Heart right ventricle (tissue), 16 donors: ENCODE results near the gene PDE7B. TPM values are rescaled to one million over a fixed set of nuclear protein-coding genes. Genes with fewer than 3 reads are reported as not detected.

Source experiments
- ATAC-seq, 8 donors: fragments of 200-7000 bp; cut with Tn5 transposase; one replicate each; pipeline ENCODE4 v1.9.1; 2020; ENCODE audit warnings: mild to moderate bottlenecking in 8 of 8, moderate library complexity in 8 of 8, moderate number of reproducible peaks in 1 of 8
- DNase-seq, 2 donors: peaks; one replicate each; pipeline ENCODE4 v3.0.0-alpha.2; 2020
- H3K27ac ChIP-seq, 10 donors: fragments of 200-600 bp; sonication (generic) in 2 of 10; one replicate each; pipeline versions ENCODE4 v1.5.0 to v1.8.0; 2020 to 2022; ENCODE audit warnings: mild to moderate bottlenecking in 3 of 10
- H3K27me3 ChIP-seq, 7 donors: fragments of 200-600 bp; one replicate each; pipeline ENCODE4 v1.8.0; 2021 to 2022; ENCODE audit warnings: mild to moderate bottlenecking in 2 of 7
- H3K36me3 ChIP-seq, 9 donors: fragments of 200-600 bp; sonication (generic) in 1 of 9; one replicate each; pipeline versions ENCODE4 v1.5.0 to v1.8.0; 2020 to 2022; ENCODE audit warnings: mild to moderate bottlenecking in 2 of 9
- H3K4me1 ChIP-seq, 9 donors: fragments of 200-600 bp; sonication (generic) in 1 of 9; one replicate each; pipeline versions ENCODE4 v1.5.0 to v1.8.0; 2020 to 2022; ENCODE audit warnings: mild to moderate bottlenecking in 4 of 9
- H3K4me3 ChIP-seq, 10 donors: fragments of 200-600 bp; sonication (generic) in 2 of 10; one replicate each; pipeline versions ENCODE4 v1.5.0 to v1.8.0; 2020 to 2022; ENCODE audit warnings: mild to moderate bottlenecking in 7 of 10, moderate library complexity in 2 of 10
- H3K9me3 ChIP-seq, 11 donors: fragments of 200-600 bp in 10 of 11; sonication (generic) in 2 of 11; one replicate each; pipeline versions ENCODE4 v1.5.0 to v1.8.0; 2013 to 2022; ENCODE audit warnings: mild to moderate bottlenecking in 2 of 11, control low read depth in 1 of 11, moderate library complexity in 1 of 11
- WGBS, 2 donors: extraction: QIAGEN DNeasy Blood & Tissue Kit; methylation state at CpG; one replicate each; pipeline ENCODE4 v1.1.7; 2013; ENCODE audit warnings: inconsistent platforms in 1 of 2; 5-methylcytosine and 5-hydroxymethylcytosine counted together
- intact Hi-C, 10 donors: fragments of 100-400 bp; cut with DNase I; formaldehyde crosslinking; loops; one replicate each; pipeline versions ENCODE4 v1.11.1 to v1.14.2; 2022
- polyA plus RNA-seq, 2 donors: library from polyadenylated mRNA; stranded (reverse); fragments of 200-250 nt; gene quantifications; one replicate each; pipeline ENCODE4 v1.2.3, GENCODE V29; 2013
- total RNA-seq, 10 donors: library from RNA; stranded (reverse); fragmentation: NEBNext Ultra II Directional in 3 of 10; extraction: Animal tissue kit (Norgen Biotek cat#: 25700) in 3 of 10; gene quantifications; one replicate each; pipeline versions ENCODE4 v1.2.1 to v1.2.4, GENCODE V29; 2021 to 2023
- TF ChIP-seq, protein P1 (sequence below), 9 donors: fragments of 200-600 bp; sonication (generic) in 2 of 9; IDR thresholded peaks; one replicate each; pipeline versions ENCODE4 v1.5.0 to v1.8.0; 2021 to 2022; ENCODE audit warnings: antibody characterized with exemption in 9 of 9, mild to moderate bottlenecking in 5 of 9, moderate library complexity in 1 of 9
- donor health status: Arrhythmogenic right ventricular cardiomyopathy.
- donor health status: ischemic (EF 13 %, LVEDD 7.1; RV severe dilation, severe dysfunction).
- donor health status: healthy with polysubstance abuse.
- donor health status: DM: no; HTN: yes; CAD: no.
- donor health status: DM: no; HTN: no; CAD: no.
- donor health status: ischemic (EF 25% LVEDD 6.9; RV normal size, moderate dysfunction).
- donor health status: ischemic (EF 25% LVEDD 5.7; RV mildly dilated, moderate dysfunction).
- donor health status: healthy.
- donor health status: DM: yes; HTN: yes; CAD: no.
- donor health status: Ischemic cardiomyopathy.
- donor health status: ischemic (EF 35%, LVEDD 5.7; RV mildly dilated, moderate dysfunction).
- donor health status: nonischemic (EF 11% LVEDD 7.7; RV severe dilation, severe dysfunction).
- donor health status: DM: yes; HTN: yes; CAD: no.
- donor health status: PGD.
- donor health status: ischemic (EF 29% LVEDD 5.4; RV normal size, mild dysfunction).
- donor health status: nonischemic (EF 23%, LVEDD 6.1; RV moderate dilation, normal function).

The PDE7B gene
- total and polyA plus RNA-seq, 12 donors, result 3.7 to 19.6 (median 10.8) TPM

DNA sequence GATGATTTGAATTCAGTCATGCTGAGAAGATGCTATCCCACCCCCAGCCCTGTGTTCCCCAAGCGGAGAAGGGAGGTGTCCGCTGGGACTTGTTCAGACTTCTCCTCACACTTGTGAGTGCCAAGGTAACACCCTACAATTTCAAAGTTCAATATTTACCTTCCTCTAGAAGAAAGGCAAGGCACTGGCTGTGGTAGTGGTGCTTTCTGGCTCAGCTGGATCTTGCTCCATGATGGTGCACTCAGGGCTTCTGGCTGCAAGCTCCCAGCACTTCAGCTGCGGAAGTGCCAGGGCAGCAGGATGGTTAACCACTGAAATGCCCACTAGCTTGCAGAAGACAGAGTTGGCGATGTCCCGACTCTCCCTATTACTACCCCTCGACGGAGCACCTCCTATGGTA is 263.2 kb downstream of the PDE7B start:
- intact Hi-C loops, result loop anchor here in 2 of 10 donors (5.0 kb wide), 1 partner anchor 77 kb away; no protein-coding TSS in a partner anchor
- no peak for DNase-seq
- H3K9me3 ChIP-seq, result no peaks in the 10 kb centered on the region
- H3K27me3 ChIP-seq, result no peaks in the 10 kb centered on the region
- peaks cover 5 to 74% (median 50%) of the 10 kb centered on the region in 9 donors for H3K4me1 ChIP-seq
- H3K4me3 ChIP-seq, result no peak overlapping the region
- TF ChIP-seq, protein P1, sequence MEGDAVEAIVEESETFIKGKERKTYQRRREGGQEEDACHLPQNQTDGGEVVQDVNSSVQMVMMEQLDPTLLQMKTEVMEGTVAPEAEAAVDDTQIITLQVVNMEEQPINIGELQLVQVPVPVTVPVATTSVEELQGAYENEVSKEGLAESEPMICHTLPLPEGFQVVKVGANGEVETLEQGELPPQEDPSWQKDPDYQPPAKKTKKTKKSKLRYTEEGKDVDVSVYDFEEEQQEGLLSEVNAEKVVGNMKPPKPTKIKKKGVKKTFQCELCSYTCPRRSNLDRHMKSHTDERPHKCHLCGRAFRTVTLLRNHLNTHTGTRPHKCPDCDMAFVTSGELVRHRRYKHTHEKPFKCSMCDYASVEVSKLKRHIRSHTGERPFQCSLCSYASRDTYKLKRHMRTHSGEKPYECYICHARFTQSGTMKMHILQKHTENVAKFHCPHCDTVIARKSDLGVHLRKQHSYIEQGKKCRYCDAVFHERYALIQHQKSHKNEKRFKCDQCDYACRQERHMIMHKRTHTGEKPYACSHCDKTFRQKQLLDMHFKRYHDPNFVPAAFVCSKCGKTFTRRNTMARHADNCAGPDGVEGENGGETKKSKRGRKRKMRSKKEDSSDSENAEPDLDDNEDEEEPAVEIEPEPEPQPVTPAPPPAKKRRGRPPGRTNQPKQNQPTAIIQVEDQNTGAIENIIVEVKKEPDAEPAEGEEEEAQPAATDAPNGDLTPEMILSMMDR (IDR thresholded peaks at IDR 0.05), result no peak
- 89 to 93% methylated on average over 7 of the region's 7 CpGs for WGBS, 2 donors
- no peak for ATAC-seq
- peaks cover 0 to 18% (median 0%) of the 10 kb centered on the region in 9 donors for H3K36me3 ChIP-seq
- peak overlapping the region in 9 of 10 donors; percentile 40 to 81 (median 76) for H3K27ac ChIP-seq

DNA sequence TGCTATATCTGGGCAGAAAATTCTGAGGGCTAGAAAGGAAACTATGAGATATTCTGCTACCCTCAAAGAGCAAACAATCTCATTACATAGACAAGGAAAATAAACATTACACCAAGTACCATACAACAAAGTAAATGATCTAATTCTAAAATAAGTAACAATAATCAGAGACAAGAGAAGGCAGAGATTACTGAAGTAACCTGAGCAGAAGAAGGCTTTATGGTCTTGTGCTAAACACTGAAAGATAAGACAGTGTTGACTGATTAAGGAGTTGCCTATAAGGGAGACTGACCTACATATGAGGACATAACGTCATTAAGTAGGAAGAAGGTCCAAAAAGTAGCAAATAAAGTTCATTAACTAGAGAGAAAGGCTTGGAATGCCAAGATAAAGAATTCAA is 264.4 kb downstream of the PDE7B start:
- whole genome bisulfite sequencing, 2 donors, result 26 to 38% methylated on average over 1 of the region's 1 CpG

DNA sequence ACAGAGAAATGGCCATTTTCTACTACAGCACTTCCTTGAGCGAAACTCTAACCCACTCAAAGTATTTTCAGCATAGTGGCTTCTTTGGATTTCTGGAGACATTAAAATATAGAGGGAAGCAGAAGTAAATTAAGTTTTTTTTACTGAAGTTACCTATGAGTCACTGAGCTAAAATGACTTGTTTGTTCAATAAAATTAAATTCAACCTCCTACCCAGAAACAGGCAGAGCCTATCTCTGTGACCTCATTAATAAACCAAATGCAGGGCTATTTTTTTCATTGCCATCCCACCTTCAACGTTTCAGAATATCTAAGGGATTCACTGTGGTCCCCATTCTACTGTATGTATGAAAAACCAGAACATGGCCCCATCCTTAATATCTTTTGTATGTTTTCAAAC is 265.6 kb downstream of the PDE7B start:
- peaks cover 5 to 82% (median 50%) of the 10 kb centered on the region in 9 donors for H3K4me1 ChIP-seq
- 80 to 81% methylated on average over 2 of the region's 2 CpGs for WGBS, 2 donors
- intact Hi-C loops, result loop anchor here in 1 of 10 donors (5.0 kb wide), 1 partner anchor 80 kb away; no protein-coding TSS in a partner anchor

More for the DNA sequence above, 264.4 kb downstream of the PDE7B start:
- intact Hi-C loops, result loop anchor here in 1 of 10 donors (5.0 kb wide), 1 partner anchor 79 kb away; no protein-coding TSS in a partner anchor
- DNase-seq (no peak), ATAC-seq (no peak)
- no peak overlapping the region for H3K4me3 ChIP-seq
- H3K36me3 ChIP-seq, result peaks cover 0 to 6% (median 0%) of the 10 kb centered on the region in 9 donors
- H3K4me1 ChIP-seq, result peaks cover 5 to 82% (median 50%) of the 10 kb centered on the region in 9 donors
- H3K27me3 ChIP-seq, result no peaks in the 10 kb centered on the region
- H3K9me3 ChIP-seq, result no peaks in the 10 kb centered on the region
- peak overlapping the region in 5 of 10 donors; percentile 5 to 62 (median 61) for H3K27ac ChIP-seq
- TF ChIP-seq, protein P1 (IDR thresholded peaks at IDR 0.05), result no peak

DNA sequence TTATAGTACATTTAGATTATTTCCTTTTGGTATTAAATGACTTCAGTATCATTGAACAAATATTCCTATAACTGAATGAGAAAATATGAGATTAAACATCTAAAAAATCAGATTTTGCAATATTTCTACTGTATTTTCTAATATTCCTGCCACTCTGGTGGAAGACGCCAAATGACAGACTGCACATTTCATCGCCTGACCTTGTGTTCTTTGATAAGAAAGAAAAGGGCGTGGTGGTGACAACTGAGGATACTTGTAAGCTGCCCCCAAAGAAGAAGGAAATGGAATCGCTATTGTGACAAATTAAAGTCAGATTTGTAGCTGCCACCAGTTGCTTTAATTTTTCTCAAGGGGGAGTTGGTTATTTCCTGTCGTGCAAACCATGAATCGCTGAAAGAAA is 267.3 kb downstream of the PDE7B start:
- WGBS, 2 donors, result 23 to 25% methylated on average over 6 of the region's 6 CpGs
- Histone ChIP-seq H3K27me3 (no peaks in the 10 kb centered on the region), H3K9me3 (no peaks in the 10 kb centered on the region), H3K4me3 (no peak overlapping the region), H3K4me1 (peaks cover 5 to 73% (median 37%) of the 10 kb centered on the region in 9 donors), H3K27ac (peak overlapping the region in 8 of 10 donors; percentile 9 to 61 (median 42)), H3K36me3 (no peaks in the 10 kb centered on the region)
- TF ChIP-seq, protein P1 (IDR thresholded peaks at IDR 0.05), result no peak
- DNase-seq (no peak), ATAC-seq (peak in 1 of 8 donors; percentile 53)
- intact Hi-C loops, result loop anchor here in 1 of 10 donors (5.0 kb wide), 1 partner anchor 81 kb away; no protein-coding TSS in a partner anchor

More for the DNA sequence above, 265.6 kb downstream of the PDE7B start:
- ATAC-seq, result no peak
- Histone ChIP-seq H3K4me3 (no peak overlapping the region), H3K27ac (peak overlapping the region in 8 of 10 donors; percentile 7 to 62 (median 50)), H3K36me3 (no peaks in the 10 kb centered on the region), H3K27me3 (no peaks in the 10 kb centered on the region), H3K9me3 (no peaks in the 10 kb centered on the region)
- TF ChIP-seq, protein P1 (IDR thresholded peaks at IDR 0.05), result no peak
- DNase-seq, result no peak
